ENCODE data around the gene DDX42.

The DDX42 gene

GRCh38 chr17:63833026-63833740 lies 59.2 kb downstream of the DDX42 start:
- TF ChIP-seq EZH2 (IDR thresholded peaks at IDR 0.05; ENCODE audit: borderline replicate concordance, low read depth, low read length, severe bottlenecking), result no peak
- no peak for TF ChIP-seq CTCF (IDR thresholded peaks at IDR 0.05; ENCODE audit: borderline replicate concordance, extremely low read depth, low read length, poor library complexity, severe bottlenecking)
- Histone ChIP-seq H3K4me1 (ENCODE audit: insufficient read depth, low read length) (peaks cover 25% of the 10 kb centered on the region), H4K20me1 (ENCODE audit: insufficient read depth, low read length) (peaks cover 32% of the 10 kb centered on the region), H2AFZ (ENCODE audit: low read depth, low read length) (no peak overlapping the region), H3K27me3 (ENCODE audit: insufficient read depth, low read length, poor library complexity) (no peaks in the 10 kb centered on the region), H3K36me3 (ENCODE audit: insufficient read depth, low read length) (peaks cover 98% of the 10 kb centered on the region), H3K9me3 (ENCODE audit: insufficient read depth, low read length, severe bottlenecking) (no peaks in the 10 kb centered on the region), H3K4me2 (ENCODE audit: insufficient read depth, low read length) (no peak overlapping the region), H3K27ac (ENCODE audit: low read length) (no peak overlapping the region), H3K4me3 (ENCODE audit: low read depth in 1 of 2, low read length in 2 of 2) (no peak overlapping the region), H3K79me2 (ENCODE audit: insufficient read depth, low read length) (peaks cover 48% of the 10 kb centered on the region), H3K9ac (ENCODE audit: low read depth, low read length) (no peak overlapping the region)
- DNase-seq (no peak), ATAC-seq (ENCODE audit: insufficient read depth, low read depth) (no peak)

- Histone ChIP-seq H3K79me2 (ENCODE audit: insufficient read depth, low read length) (peaks cover 48% of the 10 kb centered on the region), H3K4me1 (ENCODE audit: insufficient read depth, low read length) (peaks cover 18% of the 10 kb centered on the region), H3K27ac (ENCODE audit: low read length) (no peak overlapping the region), H2AFZ (ENCODE audit: low read depth, low read length) (no peak overlapping the region), H3K36me3 (ENCODE audit: insufficient read depth, low read length) (peaks cover 95% of the 10 kb centered on the region), H3K9ac (ENCODE audit: low read depth, low read length) (no peak overlapping the region), H3K9me3 (ENCODE audit: insufficient read depth, low read length, severe bottlenecking) (no peaks in the 10 kb centered on the region), H3K4me3 (ENCODE audit: low read depth in 1 of 2, low read length in 2 of 2) (no peak overlapping the region), H3K27me3 (ENCODE audit: insufficient read depth, low read length, poor library complexity) (no peaks in the 10 kb centered on the region), H3K4me2 (ENCODE audit: insufficient read depth, low read length) (no peak overlapping the region), H4K20me1 (ENCODE audit: insufficient read depth, low read length) (peaks cover 39% of the 10 kb centered on the region)
- ATAC-seq (ENCODE audit: insufficient read depth, low read depth) (no peak), DNase-seq (no peak)
- TF ChIP-seq CTCF (IDR thresholded peaks at IDR 0.05; ENCODE audit: borderline replicate concordance, extremely low read depth, low read length, poor library complexity, severe bottlenecking) (no peak), EZH2 (IDR thresholded peaks at IDR 0.05; ENCODE audit: borderline replicate concordance, low read depth, low read length, severe bottlenecking) (no peak)
These were observed 59.9 kb downstream of the DDX42 start for GRCh38 chr17:63833741-63834373.

- Histone ChIP-seq H3K4me2 (ENCODE audit: insufficient read depth, low read length) (no peak overlapping the region), H3K9ac (ENCODE audit: low read depth, low read length) (no peak overlapping the region), H3K9me3 (ENCODE audit: insufficient read depth, low read length, severe bottlenecking) (no peaks in the 10 kb centered on the region), H3K27ac (ENCODE audit: low read length) (no peak overlapping the region), H3K4me1 (ENCODE audit: insufficient read depth, low read length) (peaks cover 18% of the 10 kb centered on the region), H2AFZ (ENCODE audit: low read depth, low read length) (no peak overlapping the region), H3K27me3 (ENCODE audit: insufficient read depth, low read length, poor library complexity) (no peaks in the 10 kb centered on the region), H3K79me2 (ENCODE audit: insufficient read depth, low read length) (peaks cover 48% of the 10 kb centered on the region), H3K36me3 (ENCODE audit: insufficient read depth, low read length) (peaks cover 92% of the 10 kb centered on the region), H3K4me3 (ENCODE audit: low read depth in 1 of 2, low read length in 2 of 2) (no peak overlapping the region), H4K20me1 (ENCODE audit: insufficient read depth, low read length) (peaks cover 46% of the 10 kb centered on the region)
- ATAC-seq (ENCODE audit: insufficient read depth, low read depth) (peak; percentile 75), DNase-seq (peak; percentile 68)
- TF ChIP-seq EZH2 (IDR thresholded peaks at IDR 0.05; ENCODE audit: borderline replicate concordance, low read depth, low read length, severe bottlenecking) (no peak), CTCF (IDR thresholded peaks at IDR 0.05; ENCODE audit: borderline replicate concordance, extremely low read depth, low read length, poor library complexity, severe bottlenecking) (peak; percentile 69)
These were observed 60.6 kb downstream of the DDX42 start for GRCh38 chr17:63834431-63835166.

Measured in DND-41 (cell line).